Amniotic stem cell (primary cell): ENCODE data around the gene TMOD1.

ENCODE experiments used
- DNase-seq: peaks from one replicate; lab custom pipeline; 2025; lab: John Stamatoyannopoulos, UW

TMOD1 gene

GRCh38 chr9:97635026-97635425, 133.6 kb downstream of the TMOD1 start:
- DNase-seq: no peak

GRCh38 chr9:97636903-97637302, 135.4 kb downstream of the TMOD1 start:
- no peak for DNase-seq

- DNase-seq: no peak
Observed at GRCh38 chr9:97638666-97639065, 137.2 kb downstream of the TMOD1 start.

- no peak for DNase-seq
Observed at GRCh38 chr9:97640325-97640724, 138.9 kb downstream of the TMOD1 start.

GRCh38 chr9:97645720-97646119, 144.3 kb downstream of the TMOD1 start:
- no peak for DNase-seq

- DNase-seq: no peak
Observed at GRCh38 chr9:97647996-97648395, 146.5 kb downstream of the TMOD1 start.
